Liver (tissue), 2 donors: ENCODE data around the gene COX15.

ENCODE experiments used
- CTCF ChIP-seq: fragments of 150-350 bp; IDR thresholded peaks from 2 replicates; pipeline ENCODE4 v1.5.1; 2017; ENCODE audit warnings: improper control_type of control experiment, low read depth, low read length; ENCODE audit not compliant: missing input control
- YY1 ChIP-seq: IDR thresholded peaks from 2 replicates; pipeline ENCODE4 v1.6.1; 2016; ENCODE audit warnings: antibody characterized with exemption, mild to moderate bottlenecking
- donor health status: healthy.

GRCh38 chr10:99711129-99711719 lies 20.7 kb downstream of the COX15 start:
- TF ChIP-seq YY1 (no peak), CTCF (peak; percentile 40)
